ENCODE measurements around the gene SIPA1L3.

Gene SIPA1L3

GRCh38 chr19:37975596-37976515 is 68.8 kb downstream of the SIPA1L3 start:
- FAIRE-seq (no peak), DNase-seq (ENCODE audit: low spot score) (no peak)

DNA sequence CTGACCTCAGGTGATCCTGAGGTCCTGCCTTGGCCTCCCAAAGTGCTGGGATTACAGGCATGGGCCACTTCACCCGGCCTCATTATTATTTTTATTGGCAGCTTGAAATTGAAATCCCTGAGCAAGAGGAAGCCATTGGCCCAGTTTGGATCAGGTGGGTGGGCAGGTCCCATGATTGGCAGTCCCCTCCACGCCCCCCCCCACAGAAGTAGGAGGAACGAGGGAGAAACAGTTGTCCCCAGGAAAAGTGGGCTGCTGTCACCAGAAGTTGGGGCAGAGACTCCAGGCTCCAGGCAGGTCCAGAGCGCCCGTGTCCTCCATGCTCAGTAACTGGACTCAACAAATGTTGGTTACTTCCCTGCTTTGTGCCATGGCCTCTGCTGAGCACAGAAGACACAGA is 70.4 kb downstream of the SIPA1L3 start:
- DNase-seq (ENCODE audit: low spot score) (no peak), FAIRE-seq (no peak)

DNA sequence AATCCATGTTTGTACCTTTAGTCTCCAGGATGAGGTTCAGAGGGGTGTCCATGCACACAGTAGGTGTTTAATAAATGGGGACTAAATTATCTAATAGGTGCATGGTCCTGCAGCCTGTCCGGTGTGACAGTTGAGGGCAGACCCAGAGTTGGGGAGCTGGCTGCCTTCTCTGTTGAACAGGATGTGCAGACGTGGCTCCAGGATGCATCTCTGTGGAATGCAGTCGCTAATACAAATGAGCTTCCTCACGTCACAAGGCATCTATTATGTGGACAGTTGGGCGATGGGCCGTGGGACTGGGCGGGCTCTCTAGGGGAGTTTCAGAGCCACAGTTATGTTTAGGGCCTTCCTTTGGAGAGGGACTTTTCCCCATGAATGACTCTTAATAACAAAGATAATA is 71.0 kb downstream of the SIPA1L3 start:
- FAIRE-seq (no peak), DNase-seq (ENCODE audit: low spot score) (peak; percentile 44)

GRCh38 chr19:37979547-37980082 is 72.6 kb downstream of the SIPA1L3 start:
- peak; percentile 73 for DNase-seq (ENCODE audit: low spot score)
- FAIRE-seq, result no peak

DNA sequence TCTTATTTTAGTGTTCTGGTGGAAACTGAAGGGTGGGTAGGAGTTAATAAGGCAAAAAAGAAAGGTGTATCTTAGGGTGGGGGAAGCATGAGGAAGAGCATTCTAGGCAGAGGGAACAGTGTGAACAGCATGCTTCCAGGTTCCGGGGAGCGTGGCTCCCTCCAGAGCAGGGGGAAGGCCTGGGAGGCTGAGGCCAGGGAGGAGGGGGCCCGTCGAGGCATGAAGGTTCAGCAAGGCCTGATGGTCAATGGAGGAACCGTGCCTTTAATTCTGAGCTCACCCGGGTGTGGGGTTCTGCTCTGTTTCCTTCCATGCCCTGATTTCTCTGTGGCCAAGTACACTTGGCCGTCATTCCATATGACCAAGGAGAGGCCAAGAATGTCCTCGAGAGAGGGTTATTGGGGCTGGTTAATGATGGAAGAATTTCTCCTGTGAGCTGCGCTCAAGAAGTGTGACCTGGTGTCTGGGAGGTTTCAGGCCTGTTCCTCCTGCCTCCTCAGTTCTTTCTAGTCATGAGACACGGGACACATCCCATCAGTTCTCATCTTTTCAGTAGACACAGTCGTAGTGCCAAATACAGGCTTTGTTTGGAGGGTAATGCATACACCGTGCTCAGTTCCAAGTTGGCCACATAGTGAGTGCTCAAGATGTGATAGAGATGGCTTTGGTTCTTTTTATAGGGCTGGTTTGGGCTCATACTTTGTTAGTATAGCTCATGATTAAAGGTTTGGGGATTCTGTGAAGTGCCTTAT is 73.6 kb downstream of the SIPA1L3 start:
- FAIRE-seq (no peak), DNase-seq (ENCODE audit: low spot score) (no peak)

DNA sequence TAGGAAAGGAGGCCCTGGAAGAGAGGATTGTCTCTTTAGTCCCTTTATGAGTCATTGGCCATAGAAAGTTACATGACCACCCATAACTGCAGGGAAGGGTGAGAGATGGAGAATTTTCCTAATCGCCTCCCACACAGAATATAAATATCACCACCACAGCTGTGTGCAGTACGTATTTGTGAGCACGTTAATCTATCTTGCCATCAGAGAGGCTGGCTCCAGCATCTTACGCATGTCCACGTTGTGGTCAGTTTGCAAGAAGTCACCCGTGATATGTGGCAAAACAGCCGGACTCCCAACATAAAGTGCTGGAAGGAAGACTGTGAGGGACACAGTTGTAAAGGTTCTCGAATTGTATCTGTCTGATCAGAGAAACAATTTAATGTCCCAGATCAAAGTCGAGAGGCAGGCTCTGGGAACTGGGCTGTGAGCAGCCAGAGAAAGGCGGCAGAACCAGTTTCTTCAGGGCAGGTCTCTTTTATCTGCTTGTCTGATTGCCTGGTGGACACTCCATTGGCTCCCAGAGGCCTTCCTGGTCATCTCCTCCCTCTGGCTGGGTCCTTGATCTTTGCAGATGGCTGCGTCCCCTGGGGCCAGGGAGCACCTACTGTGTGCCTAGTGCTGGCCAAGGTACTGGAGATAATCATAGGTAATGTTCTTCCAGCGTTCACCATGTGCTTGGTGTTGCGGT is 74.9 kb downstream of the SIPA1L3 start:
- DNase-seq (ENCODE audit: low spot score) (no peak), FAIRE-seq (no peak)

- FAIRE-seq (no peak), DNase-seq (ENCODE audit: low spot score) (no peak)
These were observed 75.6 kb downstream of the SIPA1L3 start for GRCh38 chr19:37982655-37983054.

DNA sequence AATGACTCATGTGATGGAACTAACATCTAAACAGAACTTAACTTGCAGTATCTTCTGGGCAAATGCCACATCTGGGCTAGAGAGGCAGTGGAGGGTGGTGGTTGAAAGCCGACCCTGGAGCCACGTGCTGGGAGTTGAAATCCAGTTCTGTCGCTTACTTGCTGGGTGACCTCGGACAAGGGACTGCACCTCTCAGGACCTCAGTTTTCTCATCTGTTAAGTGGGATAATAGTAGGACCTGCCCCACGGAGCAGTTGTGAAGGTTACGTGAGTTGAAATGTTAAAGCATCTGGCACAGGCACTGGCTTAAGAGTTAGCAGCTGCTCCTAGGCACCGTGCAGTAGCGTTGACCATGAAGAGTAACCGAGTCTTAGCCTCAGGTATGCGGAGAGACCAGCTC is 76.1 kb downstream of the SIPA1L3 start:
- FAIRE-seq, result no peak

DNA sequence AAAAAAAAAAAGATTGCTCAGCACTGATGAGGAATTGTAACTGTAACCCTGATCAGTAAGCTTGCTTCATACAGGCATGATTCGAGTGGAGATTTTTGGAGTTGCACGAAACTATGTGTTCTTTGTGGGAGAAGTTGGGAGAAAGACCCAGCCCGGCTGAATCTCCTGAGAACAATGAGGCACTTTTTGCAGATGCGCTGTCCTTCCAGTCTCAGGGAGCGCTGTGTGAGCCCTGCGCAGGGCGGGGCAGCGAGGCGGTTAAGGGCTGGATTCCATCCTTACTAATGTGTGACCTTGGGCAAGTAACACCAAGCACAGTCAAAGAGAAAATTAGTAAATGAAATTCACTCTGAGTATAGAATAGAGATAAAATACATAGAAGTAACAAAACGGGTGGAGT is 76.9 kb downstream of the SIPA1L3 start:
- FAIRE-seq, result no peak
- no peak for DNase-seq (ENCODE audit: low spot score)

More for the DNA sequence above, 76.1 kb downstream of the SIPA1L3 start:
- DNase-seq (ENCODE audit: low spot score), result no peak

DNA sequence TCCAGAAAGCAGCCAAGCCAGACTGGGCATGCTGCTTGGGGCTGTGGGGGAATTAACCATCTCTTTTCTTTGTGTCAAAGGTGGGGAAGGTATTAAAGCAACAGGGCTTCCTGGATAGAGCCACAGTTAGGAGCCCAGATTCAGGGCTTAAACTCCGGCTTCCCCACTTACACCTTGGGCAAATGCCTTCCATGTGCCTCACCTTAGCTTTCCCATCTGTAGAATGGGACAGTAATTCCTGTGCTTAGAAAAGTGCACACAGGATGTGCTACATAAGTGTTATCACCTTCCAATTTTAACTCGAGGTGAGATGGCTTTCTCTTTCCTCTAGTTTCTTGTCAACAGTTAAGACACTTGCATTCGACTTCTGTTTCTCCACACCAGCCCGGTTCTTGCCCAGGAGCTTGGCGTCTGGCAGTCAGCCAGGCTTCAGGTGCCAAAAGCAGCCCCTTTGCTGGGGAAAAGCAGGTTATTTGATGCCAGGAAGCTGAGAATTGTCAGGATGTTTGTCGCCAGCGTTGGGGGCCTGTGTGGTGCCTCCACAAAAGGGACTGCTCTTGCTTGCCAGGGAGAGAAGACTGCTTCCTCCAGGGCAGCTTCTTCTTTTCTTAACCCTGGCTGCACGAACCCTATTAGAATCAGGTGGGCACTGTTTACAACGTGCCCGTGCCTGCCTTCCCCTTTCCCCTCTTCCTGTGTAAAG is 79.2 kb downstream of the SIPA1L3 start:
- FAIRE-seq, result no peak
- no peak for DNase-seq (ENCODE audit: low spot score)

DNA sequence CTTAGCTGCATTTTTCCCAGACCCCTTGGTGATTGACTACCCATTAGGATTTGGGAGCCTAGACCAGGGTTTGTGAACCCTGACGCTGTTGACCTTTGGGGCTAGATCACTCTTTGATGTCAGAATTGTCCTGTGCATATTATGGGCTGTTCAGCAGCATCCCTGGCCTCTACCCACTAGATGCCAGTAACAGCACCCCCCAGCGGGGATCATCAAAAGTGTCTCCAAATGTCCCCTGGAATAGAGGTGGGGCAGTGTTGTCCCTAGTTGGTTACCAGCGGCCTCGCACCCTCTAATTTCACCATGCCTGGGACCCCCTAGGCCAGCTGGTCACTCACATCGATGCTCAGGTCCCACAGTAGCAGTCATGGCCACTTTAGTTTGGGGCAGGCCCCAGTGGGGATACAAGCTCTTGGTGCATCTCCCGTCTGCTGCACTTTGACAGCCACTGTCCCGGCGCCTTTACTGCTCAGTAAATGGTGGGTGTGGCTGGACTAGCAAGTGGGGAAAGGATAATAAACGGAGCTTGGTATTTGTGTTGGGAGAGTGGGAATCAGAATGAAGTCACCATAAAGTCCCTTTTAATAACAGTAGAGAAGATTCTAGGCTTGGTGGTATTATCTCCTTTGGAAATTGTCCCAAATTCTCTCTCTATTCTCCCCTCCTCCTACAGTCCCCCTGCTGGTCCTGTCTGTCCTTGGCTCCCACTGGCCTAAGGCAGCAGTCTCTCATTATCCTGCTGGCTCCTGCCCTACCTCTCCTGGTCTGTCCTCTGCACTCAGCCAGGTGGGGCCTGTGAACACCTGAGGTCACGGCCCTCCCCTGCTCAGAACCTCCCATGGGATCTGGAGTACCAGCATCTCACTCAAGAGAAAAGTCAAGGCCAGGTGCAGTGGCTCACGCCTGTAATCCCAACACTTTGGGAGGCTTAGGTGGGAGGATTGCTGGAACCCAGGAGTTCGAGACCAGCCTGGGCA is 80.6 kb downstream of the SIPA1L3 start:
- FAIRE-seq, result no peak
- no peak for DNase-seq (ENCODE audit: low spot score)

GRCh38 chr19:37988758-37989635 is 82.0 kb downstream of the SIPA1L3 start:
- FAIRE-seq (no peak), DNase-seq (ENCODE audit: low spot score) (no peak)

DNA sequence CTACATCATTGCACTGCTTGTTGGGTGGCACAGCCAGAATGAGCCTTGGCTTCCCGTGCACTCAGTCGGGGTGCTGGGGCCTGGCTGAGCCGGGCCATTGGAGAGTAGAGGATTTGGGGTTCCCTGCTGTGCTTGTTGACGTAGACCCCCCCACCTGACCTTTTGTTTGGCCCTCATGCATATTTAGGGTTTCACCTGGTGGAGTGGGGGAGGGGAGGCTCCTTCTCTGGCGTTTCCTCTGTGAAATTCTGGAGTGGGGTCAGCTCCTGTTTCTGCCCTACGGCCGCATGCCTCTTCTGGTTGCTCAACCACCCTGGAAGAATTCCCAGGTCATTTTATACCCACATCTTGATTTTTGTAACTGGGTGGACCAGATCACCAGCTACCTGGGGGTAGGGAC is 82.8 kb downstream of the SIPA1L3 start:
- FAIRE-seq, result no peak
- DNase-seq (ENCODE audit: low spot score), result no peak

GRCh38 chr19:37990362-37990761 is 83.4 kb downstream of the SIPA1L3 start:
- no peak for DNase-seq (ENCODE audit: low spot score)
- FAIRE-seq, result no peak

DNA sequence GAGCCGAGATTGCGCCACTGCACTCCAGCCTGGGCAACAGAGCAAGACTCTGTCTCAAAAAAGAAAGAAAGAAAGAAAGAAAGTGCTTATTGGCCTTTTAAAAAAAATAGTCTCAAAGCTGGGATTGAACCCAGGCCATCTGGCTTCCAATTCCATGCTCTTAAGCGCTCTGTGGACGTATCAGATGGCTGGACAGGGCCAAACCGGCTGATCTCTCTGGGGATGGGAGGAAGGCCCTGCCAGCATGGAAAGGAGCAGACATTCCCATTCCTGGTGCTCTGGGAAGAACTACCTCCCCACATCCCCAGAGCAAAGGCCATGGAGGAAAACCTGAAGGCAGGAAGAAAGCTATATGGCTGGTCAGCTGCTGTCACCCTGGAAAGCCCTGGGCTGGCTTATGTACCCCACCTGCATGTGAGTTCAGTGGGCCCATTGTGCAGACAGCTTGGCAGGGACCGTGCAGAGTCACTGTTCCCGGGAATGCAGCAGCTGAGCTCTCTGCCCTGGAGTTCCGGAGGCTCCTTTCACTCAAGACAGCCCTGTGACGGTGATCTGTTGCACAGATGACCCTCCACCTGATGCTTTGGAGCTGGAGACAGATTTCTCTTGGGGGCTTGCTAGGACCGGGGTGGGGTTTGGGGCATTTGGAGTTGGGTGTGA is 84.3 kb downstream of the SIPA1L3 start:
- no peak for FAIRE-seq
- no peak for DNase-seq (ENCODE audit: low spot score)

GRCh38 chr19:37991841-37992248 is 84.8 kb downstream of the SIPA1L3 start:
- no peak for DNase-seq (ENCODE audit: low spot score)
- FAIRE-seq, result no peak

DNA sequence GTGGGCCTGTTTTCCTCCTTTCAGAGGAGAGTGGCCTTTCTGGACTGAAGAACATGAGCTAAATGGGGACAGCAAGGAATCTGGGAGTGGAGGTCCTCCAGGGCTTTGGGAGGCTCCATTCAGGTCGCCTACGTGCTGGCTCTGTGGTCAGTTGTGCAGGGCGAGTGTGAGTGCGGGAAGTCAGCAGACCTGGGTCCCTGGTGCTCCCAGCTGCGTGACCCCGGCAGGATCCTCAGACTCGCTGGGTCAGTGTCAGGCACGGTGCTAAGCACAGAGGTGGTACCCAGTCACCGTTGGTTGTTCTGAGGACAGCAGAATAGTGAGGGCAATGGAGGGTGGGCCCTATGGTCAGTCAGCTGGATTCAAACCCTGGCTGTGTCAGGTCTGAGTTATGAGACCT is 85.8 kb downstream of the SIPA1L3 start:
- FAIRE-seq (no peak), DNase-seq (ENCODE audit: low spot score) (no peak)

DNA sequence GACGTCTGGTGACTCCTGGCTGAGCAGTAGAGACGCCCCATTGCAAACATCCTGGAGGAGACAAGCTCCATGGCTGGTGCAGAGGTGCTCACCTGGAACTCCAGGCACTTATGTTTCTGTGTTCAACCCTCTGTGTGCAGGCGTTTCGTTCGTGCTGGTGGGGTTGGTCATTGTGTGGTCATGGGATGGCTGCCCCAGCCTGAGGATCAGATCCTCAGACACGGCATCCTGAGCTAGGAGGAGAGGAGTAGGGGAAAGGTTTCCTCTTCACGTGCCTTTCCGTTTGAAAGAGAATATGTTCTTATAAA is 87.8 kb downstream of the SIPA1L3 start:
- FAIRE-seq, result no peak
- no peak for DNase-seq (ENCODE audit: low spot score)

- FAIRE-seq, result no peak
- DNase-seq (ENCODE audit: low spot score), result no peak
These were observed 88.3 kb downstream of the SIPA1L3 start for GRCh38 chr19:37995346-37995745.
